ENCODE measurements around the gene PDPK1. TPM values are rescaled to one million over a fixed set of nuclear protein-coding genes. Genes with fewer than 3 reads are reported as not detected.

PDPK1 gene
- total RNA-seq, 5 donors from 2014 or later (not counting 1 experiment from before 2014, with no cell fraction given) = 49.8 to 68.4 (median 67.3) TPM

DNA sequence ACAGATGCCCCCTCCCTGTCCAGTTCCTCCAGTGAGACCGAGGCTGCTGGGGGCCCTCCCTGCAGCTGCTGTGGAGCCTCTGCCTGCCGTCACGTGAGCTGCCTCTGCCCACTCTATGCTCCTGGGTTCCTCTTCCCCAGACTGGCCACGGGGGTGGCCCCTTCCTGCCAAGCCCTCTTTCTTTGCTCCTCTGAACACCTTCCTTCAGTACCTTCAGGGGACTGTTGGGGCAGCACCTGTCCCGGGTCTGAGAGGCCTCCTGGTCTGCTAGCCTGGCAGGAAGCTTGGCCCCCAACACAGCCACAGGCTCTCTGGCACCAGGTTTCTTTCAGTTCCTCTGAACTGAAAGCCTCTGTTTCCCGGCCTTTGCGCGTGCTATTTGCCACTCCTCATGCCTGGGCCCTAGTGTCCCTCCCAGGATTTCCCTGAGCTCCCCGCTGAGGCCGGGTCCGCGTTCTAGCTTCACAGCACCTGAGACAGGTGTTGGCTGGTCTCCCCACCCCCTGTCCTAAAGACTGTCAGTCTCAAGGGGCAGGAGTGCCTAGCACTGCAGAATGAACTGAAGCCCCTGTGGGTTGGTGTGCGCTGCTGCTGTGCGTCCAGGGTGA is 30.7 kb upstream of the PDPK1 start:
- DNase-seq (peak in 1 of 35 experiments; percentile 32), ATAC-seq (replicated peaks in 1 of 4) (peak; percentile 11 to 43 (median 31))
- CTCF ChIA-PET = no interaction called here
- no peak overlapping the region for H3K27ac ChIP-seq (ENCODE audit: low read length)
- Mint-ChIP-seq H3K36me3 (no peaks in the 10 kb centered on the region), H3K27ac (no peak overlapping the region), H3K9me3 (no peaks in the 10 kb centered on the region), H3K4me1 (peaks cover 0 to 10% (median 4%) of the 10 kb centered on the region in 3 donors), H3K27me3 (no peaks in the 10 kb centered on the region), H3K4me3 (no peak overlapping the region)
- 57% methylated on average over 13 of the region's 14 CpGs for WGBS (ENCODE audit: insufficient coverage)
- H3K36me3 ChIP-seq (ENCODE audit: control insufficient read depth in 2 of 2, extremely low read depth in 1 of 2, insufficient read depth in 1 of 2, low read length in 1 of 2) = no peaks in the 10 kb centered on the region
- H3K27me3 ChIP-seq (replicated peaks in 1 of 2; ENCODE audit: control insufficient read depth in 2 of 2, extremely low read depth in 1 of 2, insufficient read depth in 2 of 2, low read length in 1 of 2) = peaks cover 0 to 6% of the 10 kb centered on the region in 2 experiments
- no peak overlapping the region for H3K4me3 ChIP-seq (ENCODE audit: control insufficient read depth in 1 of 2, extremely low read depth in 1 of 2, low read length in 1 of 2)
- POLR2A ChIA-PET = no interaction called here
- no peaks in the 10 kb centered on the region for H3K9me3 ChIP-seq
- H3K4me1 ChIP-seq (ENCODE audit: control insufficient read depth in 1 of 2, extremely low read depth in 1 of 2, insufficient read depth in 2 of 2, low read length in 2 of 2) = no peaks in the 10 kb centered on the region

DNA sequence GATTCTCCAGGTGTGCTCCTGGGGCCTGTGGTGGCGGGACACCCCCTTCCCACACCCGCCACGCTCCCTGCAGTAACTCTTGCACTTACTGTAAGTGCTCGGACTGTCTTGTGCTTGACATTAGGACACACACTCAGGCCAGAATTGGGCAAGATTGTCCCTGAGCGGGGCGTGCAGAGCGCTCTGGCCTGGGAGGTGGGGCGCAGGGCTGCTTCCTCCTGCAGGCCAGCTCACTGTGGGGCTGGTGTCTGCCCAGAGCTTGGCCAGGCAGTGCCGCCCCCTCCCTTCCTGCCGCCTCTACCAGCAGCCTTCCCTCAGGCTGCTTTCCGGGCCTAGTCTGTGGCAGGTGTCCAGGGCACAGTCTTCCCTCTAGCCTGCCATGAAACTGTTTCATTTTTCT is 30.2 kb upstream of the PDPK1 start:
- Histone ChIP-seq H3K4me3 (ENCODE audit: control insufficient read depth in 1 of 2, extremely low read depth in 1 of 2, low read length in 1 of 2) (no peak overlapping the region), H3K36me3 (ENCODE audit: control insufficient read depth in 2 of 2, extremely low read depth in 1 of 2, insufficient read depth in 1 of 2, low read length in 1 of 2) (no peaks in the 10 kb centered on the region), H3K9me3 (no peaks in the 10 kb centered on the region), H3K27me3 (replicated peaks in 1 of 2; ENCODE audit: control insufficient read depth in 2 of 2, extremely low read depth in 1 of 2, insufficient read depth in 2 of 2, low read length in 1 of 2) (peaks cover 0 to 8% of the 10 kb centered on the region in 2 experiments), H3K27ac (ENCODE audit: low read length) (no peak overlapping the region), H3K4me1 (ENCODE audit: control insufficient read depth in 1 of 2, extremely low read depth in 1 of 2, insufficient read depth in 2 of 2, low read length in 2 of 2) (peaks cover 0 to 2% of the 10 kb centered on the region in 2 experiments)
- CTCF ChIA-PET = no interaction called here
- ATAC-seq (replicated peaks in 1 of 4) (no peak), DNase-seq (no peak)
- H3K4me1 Mint-ChIP-seq = peaks cover 5 to 15% (median 8%) of the 10 kb centered on the region in 3 donors
- no peaks in the 10 kb centered on the region for H3K36me3 Mint-ChIP-seq
- no peak overlapping the region for H3K27ac Mint-ChIP-seq
- no peak overlapping the region for H3K4me3 Mint-ChIP-seq
- 91% methylated on average over 8 of the region's 11 CpGs for WGBS (ENCODE audit: insufficient coverage)
- no peaks in the 10 kb centered on the region for H3K9me3 Mint-ChIP-seq
- POLR2A ChIA-PET = no interaction called here
- H3K27me3 Mint-ChIP-seq = no peaks in the 10 kb centered on the region

DNA sequence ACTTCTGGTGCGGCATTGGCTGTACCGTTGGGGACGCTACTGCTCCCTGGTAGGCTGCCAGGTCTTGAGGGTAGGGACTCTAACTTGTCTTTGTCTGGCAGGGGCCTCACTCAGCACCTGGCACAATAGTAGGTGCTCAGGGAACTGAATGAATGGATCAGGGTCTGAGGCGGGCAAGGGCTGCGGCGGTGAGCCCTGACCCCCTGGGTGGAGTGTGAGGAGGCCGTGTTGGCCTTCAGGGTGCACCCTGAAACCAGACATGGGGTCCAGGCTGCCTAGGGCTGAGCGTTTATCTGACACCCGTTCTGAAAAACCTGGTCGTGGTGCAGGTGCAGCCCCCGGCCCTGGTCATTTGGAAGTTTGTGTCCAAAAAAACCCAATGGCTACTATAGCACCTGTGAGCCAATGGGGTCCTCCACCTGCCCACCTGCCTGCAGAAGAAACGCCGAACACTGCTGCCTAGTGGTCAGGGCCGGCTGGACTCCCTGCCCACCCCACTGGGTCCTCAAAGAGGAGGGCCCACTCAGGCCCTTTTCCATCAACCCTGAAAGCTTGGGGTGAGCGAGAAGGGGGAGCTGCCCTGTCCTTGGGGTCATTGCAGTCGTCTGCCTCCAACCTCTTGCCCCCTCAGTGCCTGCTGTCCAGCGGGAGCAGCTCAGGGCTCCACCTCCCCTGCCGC is 29.0 kb upstream of the PDPK1 start:
- Histone ChIP-seq H3K9me3 (no peaks in the 10 kb centered on the region), H3K4me1 (ENCODE audit: control insufficient read depth in 1 of 2, extremely low read depth in 1 of 2, insufficient read depth in 2 of 2, low read length in 2 of 2) (peaks cover 0 to 10% of the 10 kb centered on the region in 2 experiments), H3K27ac (ENCODE audit: low read length) (no peak overlapping the region), H3K4me3 (ENCODE audit: control insufficient read depth in 1 of 2, extremely low read depth in 1 of 2, low read length in 1 of 2) (no peak overlapping the region), H3K36me3 (ENCODE audit: control insufficient read depth in 2 of 2, extremely low read depth in 1 of 2, insufficient read depth in 1 of 2, low read length in 1 of 2) (no peaks in the 10 kb centered on the region), H3K27me3 (replicated peaks in 1 of 2; ENCODE audit: control insufficient read depth in 2 of 2, extremely low read depth in 1 of 2, insufficient read depth in 2 of 2, low read length in 1 of 2) (peaks cover 0 to 13% of the 10 kb centered on the region in 2 experiments)
- Mint-ChIP-seq H3K4me3 (no peak overlapping the region), H3K27ac (peak overlapping the region in 1 of 2 donors; percentile 23), H3K4me1 (peaks cover 11 to 23% (median 16%) of the 10 kb centered on the region in 3 donors), H3K27me3 (no peaks in the 10 kb centered on the region), H3K36me3 (no peaks in the 10 kb centered on the region), H3K9me3 (no peaks in the 10 kb centered on the region)
- ChIA-PET POLR2A (no interaction called here), CTCF (interaction anchor here in 1 of 2 donors (0.6 kb wide), 1 partner anchor 600 kb away, joined by 3 read pairs; no protein-coding TSS in a partner anchor)
- DNase-seq (no peak), ATAC-seq (replicated peaks in 1 of 4) (no peak)
- WGBS (ENCODE audit: insufficient coverage) = 89% methylated on average over 14 of the region's 18 CpGs

DNA sequence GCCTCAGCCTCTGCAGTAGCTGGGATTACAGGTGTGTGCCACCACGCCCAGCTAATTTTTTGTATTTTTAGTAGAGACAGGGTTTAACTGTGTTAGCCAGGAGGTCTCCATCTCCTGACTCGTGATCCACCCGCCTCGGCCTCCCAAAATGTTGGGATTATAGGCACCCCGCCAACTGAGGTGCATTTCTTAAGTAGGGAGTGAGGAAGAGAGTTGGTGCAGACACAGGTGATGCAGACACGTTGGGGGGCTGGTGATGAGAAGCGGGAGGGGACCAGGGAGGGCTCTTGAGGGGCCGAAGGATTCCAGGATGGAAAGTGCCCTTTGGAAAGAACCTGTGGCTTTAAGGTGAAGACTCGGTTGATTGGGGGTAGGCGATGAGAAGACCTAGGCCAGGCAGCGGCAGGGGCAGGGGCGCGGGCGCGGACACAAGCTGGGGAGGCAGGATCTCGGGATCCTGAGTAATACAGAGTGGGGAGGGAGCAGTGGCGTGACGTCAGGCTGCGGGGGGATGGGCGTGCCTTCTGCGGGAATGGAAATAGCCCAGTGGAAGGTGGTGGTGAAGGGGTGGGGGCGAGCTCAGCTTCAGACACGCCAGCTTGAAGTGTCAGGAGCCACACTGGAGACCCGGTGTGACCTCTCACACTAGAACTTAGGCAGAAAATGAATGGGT is 26.6 kb upstream of the PDPK1 start:
- H3K4me3 ChIP-seq (ENCODE audit: control insufficient read depth in 1 of 2, extremely low read depth in 1 of 2, low read length in 1 of 2) = no peak overlapping the region
- Mint-ChIP-seq H3K36me3 (no peaks in the 10 kb centered on the region), H3K4me1 (peaks cover 28 to 38% (median 29%) of the 10 kb centered on the region in 3 donors), H3K27ac (peak overlapping the region in 1 of 2 donors; percentile 61), H3K4me3 (no peak overlapping the region), H3K9me3 (no peaks in the 10 kb centered on the region), H3K27me3 (no peaks in the 10 kb centered on the region)
- 90% methylated on average over 19 of the region's 24 CpGs for WGBS (ENCODE audit: insufficient coverage)
- H3K27ac ChIP-seq (ENCODE audit: low read length) = no peak overlapping the region
- H3K4me1 ChIP-seq (ENCODE audit: control insufficient read depth in 1 of 2, extremely low read depth in 1 of 2, insufficient read depth in 2 of 2, low read length in 2 of 2) = peaks cover 13 to 28% of the 10 kb centered on the region in 2 experiments
- no peaks in the 10 kb centered on the region for H3K9me3 ChIP-seq
- no peak for ATAC-seq (replicated peaks in 1 of 4)
- ChIA-PET CTCF (no interaction called here), POLR2A (no interaction called here)
- no peak for DNase-seq
- H3K27me3 ChIP-seq (replicated peaks in 1 of 2; ENCODE audit: control insufficient read depth in 2 of 2, extremely low read depth in 1 of 2, insufficient read depth in 2 of 2, low read length in 1 of 2) = peaks cover 0 to 13% of the 10 kb centered on the region in 2 experiments
- no peaks in the 10 kb centered on the region for H3K36me3 ChIP-seq (ENCODE audit: control insufficient read depth in 2 of 2, extremely low read depth in 1 of 2, insufficient read depth in 1 of 2, low read length in 1 of 2)

DNA sequence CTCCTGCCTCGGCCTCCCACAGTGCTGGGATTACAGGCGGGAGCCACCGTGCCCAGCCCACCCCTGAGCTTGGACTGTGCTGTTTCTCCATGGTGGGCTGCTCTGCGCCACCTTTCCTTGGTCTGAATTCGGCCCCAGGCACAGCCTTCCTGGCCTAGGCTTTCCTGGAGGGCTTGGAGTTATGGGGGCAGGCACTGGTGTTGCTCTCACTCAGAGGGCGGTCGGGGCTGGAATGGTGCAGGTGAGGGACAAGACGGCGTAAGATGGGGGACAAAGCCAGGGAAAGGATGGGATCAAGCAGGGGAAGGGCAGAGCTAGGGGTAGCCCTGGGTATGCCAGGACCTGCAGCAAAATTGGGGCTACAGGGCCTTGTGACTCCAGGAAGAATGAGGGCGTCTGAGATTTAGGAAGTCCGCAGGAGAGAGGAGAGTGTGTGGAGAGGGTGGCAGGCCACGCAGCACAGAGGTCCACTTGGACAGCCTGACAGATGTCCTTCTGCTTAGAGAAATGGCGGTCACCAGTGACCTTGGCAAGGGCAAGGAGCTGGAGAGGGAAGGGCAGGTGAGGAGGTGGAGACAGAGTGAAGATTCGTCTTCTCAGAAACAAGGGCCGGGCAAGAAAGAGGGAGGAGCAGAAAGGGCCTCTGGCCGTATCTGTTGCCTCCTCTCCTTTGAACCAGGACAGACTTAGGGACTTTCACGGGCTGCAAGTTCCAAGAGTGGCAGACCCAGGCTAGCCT is 25.7 kb upstream of the PDPK1 start:
- Mint-ChIP-seq H3K27me3 (no peaks in the 10 kb centered on the region), H3K9me3 (no peaks in the 10 kb centered on the region), H3K27ac (peak overlapping the region; percentile 90 to 92), H3K4me3 (peak overlapping the region; percentile 52 to 87 (median 84)), H3K36me3 (peaks cover 3% of the 10 kb centered on the region), H3K4me1 (peaks cover 37 to 45% (median 38%) of the 10 kb centered on the region in 3 donors)
- ATAC-seq (replicated peaks in 1 of 4) = no peak
- no peak overlapping the region for H3K27ac ChIP-seq (ENCODE audit: low read length)
- no peak overlapping the region for H3K4me3 ChIP-seq (ENCODE audit: control insufficient read depth in 1 of 2, extremely low read depth in 1 of 2, low read length in 1 of 2)
- POLR2A ChIA-PET = interaction anchor here in 1 of 2 donors (0.6 kb wide), 1 partner anchor 68 kb away, joined by 3 read pairs; no protein-coding TSS in a partner anchor
- H3K27me3 ChIP-seq (replicated peaks in 1 of 2; ENCODE audit: control insufficient read depth in 2 of 2, extremely low read depth in 1 of 2, insufficient read depth in 2 of 2, low read length in 1 of 2) = peaks cover 0 to 13% of the 10 kb centered on the region in 2 experiments
- H3K36me3 ChIP-seq (ENCODE audit: control insufficient read depth in 2 of 2, extremely low read depth in 1 of 2, insufficient read depth in 1 of 2, low read length in 1 of 2) = peaks cover 0 to under 1% of the 10 kb centered on the region in 2 donors
- CTCF ChIA-PET = no interaction called here
- no peaks in the 10 kb centered on the region for H3K9me3 ChIP-seq
- DNase-seq = no peak
- H3K4me1 ChIP-seq (ENCODE audit: control insufficient read depth in 1 of 2, extremely low read depth in 1 of 2, insufficient read depth in 2 of 2, low read length in 2 of 2) = peaks cover 22 to 37% of the 10 kb centered on the region in 2 experiments
- 93% methylated on average over 15 of the region's 17 CpGs for WGBS (ENCODE audit: insufficient coverage)

All from T-cell (primary cell).